GM20000 (cell line): ENCODE data around the gene PPP4R4.
"Not testable (repeated sequence)": the region's sequence is repeated elsewhere in the genome, so short reads cannot be mapped to it uniquely, and the experiment has no call there.

ENCODE experiments used
- DNase-seq: peaks from one replicate; pipeline ENCODE4 v3.0.0; 2012; ENCODE audit warnings: low spot score
- CTCF ChIP-seq: IDR thresholded peaks from 2 replicates; pipeline ENCODE4 v1.5.1; 2012; ENCODE audit warnings: mild to moderate bottlenecking, control low read depth; ENCODE audit errors: extremely low read depth, missing control alignments

PPP4R4 gene

GRCh38 chr14:94203473-94204210 is 29.5 kb downstream of the PPP4R4 start:
- TF ChIP-seq CTCF: no peak
- no peak for DNase-seq

- TF ChIP-seq CTCF: no peak
- DNase-seq: no peak
Measured at GRCh38 chr14:94213021-94213420, 38.9 kb downstream of the PPP4R4 start.

DNA sequence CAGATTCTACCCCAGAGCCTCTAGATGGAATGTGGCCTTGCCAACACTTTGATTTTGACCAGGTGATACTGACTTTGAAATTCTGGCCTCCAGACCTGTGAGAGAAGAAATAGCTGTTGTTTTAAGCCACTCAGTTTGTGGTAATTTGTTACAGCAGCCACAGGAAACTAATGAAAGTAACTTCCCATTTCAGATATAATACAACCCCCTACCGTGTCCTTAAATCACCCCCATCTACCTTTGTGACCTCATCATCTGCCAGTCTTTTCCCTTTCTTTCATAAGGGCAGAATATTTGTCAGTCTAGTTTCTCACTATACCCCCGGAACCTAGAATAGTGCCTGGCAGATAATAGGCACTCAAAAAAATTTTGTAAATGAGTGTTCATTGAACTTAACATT is 39.6 kb downstream of the PPP4R4 start:
- no peak for DNase-seq
- TF ChIP-seq CTCF: no peak

GRCh38 chr14:94217116-94217515 is 43.0 kb downstream of the PPP4R4 start:
- TF ChIP-seq CTCF: no peak
- no peak for DNase-seq

DNA sequence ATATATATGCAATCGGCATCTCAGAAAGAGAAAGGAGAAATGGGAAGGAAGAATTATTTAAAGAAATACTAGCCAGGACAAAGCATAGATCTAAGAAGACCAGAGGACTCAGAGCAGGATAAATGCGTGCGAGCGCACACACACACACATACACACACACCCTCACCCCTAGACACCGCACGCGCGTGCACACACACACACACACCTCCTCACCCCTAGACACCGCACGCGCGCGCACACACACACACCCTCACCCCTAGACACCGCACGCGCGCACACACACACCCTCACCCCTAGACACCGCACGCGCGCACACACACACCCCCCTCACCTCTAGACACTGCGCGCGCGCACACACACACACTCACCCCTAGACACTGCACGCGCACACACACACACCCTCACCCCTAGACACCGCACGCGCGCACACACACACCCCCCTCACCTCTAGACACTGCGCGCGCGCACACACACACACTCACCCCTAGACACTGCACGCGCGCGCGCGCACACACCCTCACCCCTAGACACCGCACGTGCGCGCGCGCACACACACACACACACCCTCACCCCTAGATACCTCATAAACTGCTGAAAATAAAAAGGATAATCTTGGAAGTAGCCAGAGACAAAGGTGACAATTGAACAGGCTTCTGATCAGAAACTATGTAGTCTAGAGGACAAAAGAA is 44.2 kb downstream of the PPP4R4 start:
- not testable (repeated sequence) for DNase-seq

DNA sequence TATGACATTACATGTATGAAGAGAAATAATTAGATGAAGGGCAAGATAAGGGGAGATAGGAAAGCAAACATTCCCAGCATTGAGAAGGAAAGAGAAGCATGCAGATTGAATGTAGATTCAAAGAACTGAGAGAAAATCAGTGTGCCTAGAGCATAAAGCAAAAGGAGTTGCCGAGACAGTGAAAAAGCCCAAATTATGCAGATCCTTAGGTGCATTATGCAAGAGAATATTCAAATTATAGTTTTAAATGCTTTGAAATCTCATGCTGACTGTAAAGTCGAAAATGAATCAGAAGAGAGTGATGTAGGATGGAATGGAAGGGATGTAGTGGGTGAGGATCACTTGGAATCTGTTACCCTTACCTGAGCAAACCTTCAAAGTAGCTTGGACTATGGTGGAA is 49.9 kb downstream of the PPP4R4 start:
- TF ChIP-seq CTCF: no peak
- no peak for DNase-seq

- no peak for DNase-seq
- no peak for TF ChIP-seq CTCF
Measured at GRCh38 chr14:94225460-94226378, 51.6 kb downstream of the PPP4R4 start.
